ENCODE results near the gene CDH4.

- no peak for TF ChIP-seq CTCF (conservative IDR thresholded peaks at IDR 0.05)
- no peak for TF ChIP-seq ZFX (IDR thresholded peaks at IDR 0.05)
These were observed 5.5 kb downstream of the CDH4 start for GRCh38 chr20:61257611-61258010.

Data from C4-2B (cell line).